NCI-H1417 treated with DMSO at 0.1 percent for 48 hours (cell line): ENCODE data around the gene CLDN16.

Experiments
- DNase-seq: peaks from one replicate; lab custom pipeline; 2025; lab: John Stamatoyannopoulos, UW

Gene CLDN16, protein sequence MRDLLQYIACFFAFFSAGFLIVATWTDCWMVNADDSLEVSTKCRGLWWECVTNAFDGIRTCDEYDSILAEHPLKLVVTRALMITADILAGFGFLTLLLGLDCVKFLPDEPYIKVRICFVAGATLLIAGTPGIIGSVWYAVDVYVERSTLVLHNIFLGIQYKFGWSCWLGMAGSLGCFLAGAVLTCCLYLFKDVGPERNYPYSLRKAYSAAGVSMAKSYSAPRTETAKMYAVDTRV

DNA sequence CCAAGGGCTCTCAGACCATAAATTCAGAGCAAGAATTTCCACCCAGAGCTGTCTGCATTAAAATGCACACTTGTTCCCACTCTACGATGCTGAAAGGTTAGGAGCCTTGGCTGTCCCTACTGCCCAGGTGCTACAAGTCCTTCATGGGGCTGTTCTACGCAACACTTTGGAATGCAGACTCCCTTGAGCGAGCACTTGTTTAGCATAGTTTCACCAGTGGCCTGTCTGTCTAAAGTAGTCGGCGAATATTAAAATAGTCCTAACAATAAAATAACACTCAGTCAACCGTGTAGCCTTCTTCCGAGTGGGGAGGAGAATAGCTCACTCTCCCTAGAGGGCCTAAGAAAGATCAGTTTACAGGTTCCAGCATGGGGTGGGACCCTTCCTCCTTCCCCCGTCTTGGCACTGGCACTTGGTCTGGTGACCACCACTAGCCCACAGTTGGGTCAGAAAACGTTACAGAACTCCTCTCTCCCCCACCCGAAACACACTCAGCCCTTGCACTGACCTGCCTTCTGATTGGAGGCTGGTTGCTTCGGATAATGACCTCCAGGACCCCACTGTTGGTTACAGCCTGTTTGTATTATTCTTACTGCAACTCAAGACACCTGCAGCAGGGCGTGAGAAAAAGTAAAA, at the start of gene CLDN16:
Gene CLDN16 (plus strand): TSS at position 586 of the 636 bp plus-strand sequence. CDS start 167 bp downstream, outside the sequence.
- no peak for DNase-seq

DNA sequence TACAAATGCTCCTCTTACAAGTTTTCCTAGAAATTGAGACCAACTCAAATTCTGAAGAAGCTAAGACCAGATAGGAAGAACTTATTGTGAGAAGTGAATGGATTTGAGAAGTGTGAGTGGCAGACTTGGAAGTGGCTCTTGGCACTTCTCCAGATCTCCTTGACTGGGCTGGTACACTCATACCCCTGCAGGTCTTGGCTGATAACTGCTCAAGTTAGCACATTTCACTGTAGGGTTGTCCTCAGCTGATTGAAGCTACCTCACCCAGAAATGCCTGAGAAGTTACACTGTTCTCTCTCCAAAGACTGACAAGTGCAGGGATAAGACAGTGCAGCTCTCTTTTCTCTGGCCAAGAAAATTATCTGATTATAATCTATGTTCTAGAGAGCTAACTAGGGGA, 49.2 kb upstream of the CLDN16 start:
- DNase-seq = no peak

DNA sequence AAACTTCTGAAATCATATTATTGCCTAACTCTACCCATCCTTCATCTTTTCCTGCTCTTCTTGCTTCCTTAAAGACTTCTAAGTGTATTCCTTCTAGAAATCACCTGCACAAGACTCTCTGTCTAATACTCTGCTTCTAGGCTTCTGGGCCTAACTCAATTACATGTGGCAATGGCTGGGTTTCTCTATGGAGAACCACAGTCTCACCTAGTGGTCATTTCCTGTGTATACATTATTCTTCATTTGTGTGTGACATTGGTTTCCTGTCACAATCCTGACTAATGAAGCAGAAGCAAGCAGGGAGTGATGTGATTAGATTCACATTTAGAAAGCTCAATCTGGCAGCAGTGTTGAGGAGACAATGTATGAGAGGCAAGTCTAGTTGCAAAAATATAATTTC, 48.8 kb upstream of the CLDN16 start:
- DNase-seq = no peak

DNA sequence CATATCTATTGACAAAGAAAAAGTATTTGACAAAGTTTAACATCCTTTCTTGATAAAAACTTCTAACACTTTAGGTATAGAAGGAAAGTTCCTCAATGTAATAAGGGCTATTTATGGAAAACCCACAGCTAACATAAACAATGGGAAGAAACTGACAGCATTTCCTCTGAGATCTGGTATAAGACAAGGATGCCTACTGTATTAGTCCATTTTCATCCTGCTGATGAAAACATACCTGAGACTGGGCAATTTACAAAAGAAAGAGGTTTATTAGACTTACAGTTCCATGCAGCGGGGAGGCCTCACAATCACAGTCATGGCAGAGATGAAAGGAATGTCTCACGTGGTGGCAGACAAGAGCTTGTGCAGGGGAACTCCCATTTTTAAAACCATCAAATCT, 47.9 kb upstream of the CLDN16 start:
- no peak for DNase-seq

DNA sequence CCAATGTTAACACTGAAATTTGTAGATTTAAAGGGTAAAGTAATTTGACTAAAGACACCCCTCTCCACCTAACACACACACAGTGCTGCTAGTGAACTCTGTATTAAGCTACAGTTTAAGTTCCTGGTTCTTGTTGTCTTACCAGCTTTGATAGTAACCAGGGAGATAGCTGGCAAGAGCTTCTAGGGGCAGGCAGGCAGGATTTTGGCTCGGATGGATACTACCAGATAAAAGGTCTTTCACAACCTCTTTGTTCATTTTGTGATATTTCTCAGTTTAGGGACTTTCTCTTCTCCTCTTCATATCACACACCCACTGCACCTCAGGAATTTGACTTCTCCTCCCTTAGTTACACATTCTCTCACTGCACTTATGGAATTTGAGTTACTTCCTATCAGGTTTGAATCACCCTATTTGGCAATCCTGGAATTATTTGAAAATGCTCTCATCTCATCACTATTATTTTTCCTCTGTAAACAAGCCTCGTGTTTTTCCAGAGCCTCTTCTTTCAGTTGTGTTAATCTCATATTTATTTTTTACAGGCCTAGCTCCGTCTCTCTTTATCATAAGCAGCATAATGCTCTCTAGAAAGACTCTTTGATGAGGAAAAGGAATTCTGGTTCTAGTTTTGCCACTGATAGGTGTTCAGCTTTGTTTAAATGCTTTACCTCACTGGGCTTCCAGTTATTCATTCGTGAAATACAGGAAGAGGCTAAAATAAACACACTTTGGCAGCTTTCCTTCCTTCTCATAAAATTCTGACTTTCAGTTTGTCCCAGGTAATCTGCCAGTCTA, 42.7 kb upstream of the CLDN16 start:
- no peak for DNase-seq

DNA sequence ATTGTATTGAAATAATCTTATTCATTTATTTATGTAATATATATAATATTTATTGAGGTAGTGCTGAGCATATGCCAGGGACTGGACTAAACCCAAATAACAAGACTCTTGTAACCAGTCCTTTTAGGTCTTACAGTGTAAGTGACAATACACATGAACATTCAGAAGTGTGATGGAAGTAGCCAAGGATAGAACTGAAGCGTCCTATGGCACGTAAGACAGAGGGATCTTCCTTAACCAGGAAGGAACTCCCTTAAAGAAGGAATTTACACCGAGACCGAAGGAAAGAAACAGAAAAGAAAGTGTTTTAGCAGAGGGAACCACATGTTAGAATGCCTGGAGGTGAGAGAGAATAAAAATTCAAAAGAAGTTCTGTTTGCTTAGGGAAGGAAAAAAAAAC, 42.1 kb upstream of the CLDN16 start:
- no peak for DNase-seq

DNA sequence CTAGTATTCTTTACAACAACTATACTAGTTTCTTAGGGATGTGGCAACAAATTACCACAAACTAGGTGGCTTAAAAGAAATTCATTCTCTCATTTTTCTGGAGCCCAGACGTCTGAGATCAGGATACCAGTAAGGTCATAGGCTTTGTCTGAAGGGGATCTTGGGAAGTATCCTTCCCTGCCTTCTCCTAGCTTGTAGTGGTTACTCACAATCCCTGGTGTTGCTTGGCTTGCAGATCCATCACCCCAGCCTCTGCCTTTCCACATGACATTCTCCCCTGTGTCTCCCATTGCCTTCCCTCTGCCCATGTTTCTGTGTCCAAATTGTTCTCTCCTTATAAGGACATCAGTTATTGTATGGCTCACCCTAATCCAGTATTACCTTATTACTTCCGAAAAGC, 41.4 kb upstream of the CLDN16 start:
- DNase-seq = no peak

DNA sequence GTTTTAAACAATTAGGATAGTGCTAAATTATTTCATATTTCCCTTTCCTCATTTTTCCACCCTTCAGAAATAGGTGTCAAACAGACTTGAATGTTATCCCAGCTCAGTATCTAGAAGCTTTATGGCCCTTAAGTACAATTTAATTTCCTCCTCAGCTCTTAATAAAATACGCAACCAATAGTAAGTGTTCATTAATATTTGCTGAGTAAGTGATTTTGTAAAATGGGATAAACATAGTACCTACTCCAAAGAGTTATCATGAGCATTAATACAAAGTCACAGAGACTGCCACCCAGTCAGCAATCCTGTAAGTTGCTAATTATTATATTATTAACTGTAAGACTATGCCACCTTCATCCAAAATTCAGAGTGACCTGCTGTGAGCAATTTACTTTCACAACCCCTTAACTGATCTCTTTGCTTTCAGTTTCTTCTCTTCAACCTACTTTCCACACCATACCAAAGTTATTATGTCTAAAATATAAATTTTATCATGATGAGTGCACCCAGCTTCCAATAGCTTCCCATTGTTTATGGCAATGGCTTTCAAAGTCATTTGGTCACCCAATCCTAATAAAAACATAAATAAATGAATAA, 35.0 kb upstream of the CLDN16 start:
- no peak for DNase-seq

DNA sequence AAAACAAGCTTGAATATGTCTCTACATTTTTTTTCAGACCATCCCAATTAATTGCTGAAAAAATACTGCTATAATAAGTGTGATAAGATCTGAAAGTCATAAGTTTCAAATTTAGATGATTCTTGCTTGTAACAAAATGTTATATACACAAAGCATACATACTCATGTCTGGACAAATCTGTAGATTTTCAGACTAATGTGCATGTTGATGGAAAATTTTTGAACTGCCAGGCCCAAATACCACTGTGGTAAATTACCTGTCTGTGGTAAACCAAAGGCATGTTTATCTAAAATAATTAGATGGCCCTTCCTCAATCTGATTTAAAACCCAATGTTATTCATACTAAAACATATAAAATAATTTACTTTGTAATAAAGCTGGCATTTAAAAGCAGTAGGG, 31.7 kb upstream of the CLDN16 start:
- no peak for DNase-seq

DNA sequence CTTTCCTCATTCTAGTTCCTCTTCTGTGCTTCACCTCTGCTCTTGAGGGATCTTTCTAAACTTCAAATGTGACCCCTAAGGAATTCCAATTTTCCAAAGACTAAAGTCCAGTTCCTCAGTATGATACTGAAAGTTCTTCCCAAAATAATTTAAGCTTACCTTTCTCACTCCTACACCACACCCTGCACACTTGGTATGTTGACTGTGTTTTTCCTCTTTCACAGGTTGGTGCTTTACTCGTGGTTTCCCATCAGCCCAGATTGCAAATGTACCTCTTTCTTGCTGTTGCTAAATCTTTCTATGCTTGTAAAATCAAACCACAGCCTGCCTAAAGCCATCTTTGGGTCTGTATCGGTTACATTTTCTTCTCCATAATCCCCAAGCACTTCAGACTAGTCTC, 30.5 kb upstream of the CLDN16 start:
- no peak for DNase-seq

DNA sequence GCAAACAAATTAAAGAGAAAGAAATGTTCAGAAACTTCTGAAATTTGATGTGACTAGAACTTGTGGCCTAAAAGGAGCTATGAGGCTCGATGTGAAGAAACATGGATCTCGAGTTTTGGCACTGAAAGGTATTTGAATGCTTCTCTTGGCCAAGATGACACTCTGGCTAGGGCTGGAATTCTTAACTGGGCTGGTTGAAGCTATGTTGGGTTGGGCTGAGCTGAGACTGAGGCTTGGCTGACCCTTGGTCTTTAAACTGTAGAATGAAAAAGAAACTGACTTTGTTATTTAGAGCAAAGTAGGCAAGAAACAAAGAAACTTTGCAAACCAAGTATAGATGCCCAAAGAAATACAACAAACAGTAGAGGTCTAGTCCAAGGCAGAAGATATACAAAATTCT, 28.1 kb upstream of the CLDN16 start:
- DNase-seq = no peak

DNA sequence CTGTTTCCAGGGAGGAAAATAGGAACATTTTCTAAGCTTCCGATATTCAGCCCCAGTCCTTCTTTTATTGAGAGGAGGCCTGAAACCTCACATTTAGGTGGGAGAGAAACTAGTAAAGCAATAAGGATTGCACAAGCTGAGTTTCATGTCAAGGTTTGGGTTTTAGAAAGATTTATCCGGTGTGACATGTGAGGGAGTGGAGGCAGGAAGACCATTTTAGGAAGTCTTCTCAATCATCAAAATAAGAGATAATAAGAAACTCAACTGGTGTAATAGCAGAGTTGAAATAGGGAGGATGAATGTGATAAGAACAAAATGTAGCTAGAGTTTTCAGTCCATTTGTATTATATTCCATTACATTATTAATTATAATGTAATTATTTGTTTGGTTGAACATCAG, 27.7 kb upstream of the CLDN16 start:
- DNase-seq = no peak

DNA sequence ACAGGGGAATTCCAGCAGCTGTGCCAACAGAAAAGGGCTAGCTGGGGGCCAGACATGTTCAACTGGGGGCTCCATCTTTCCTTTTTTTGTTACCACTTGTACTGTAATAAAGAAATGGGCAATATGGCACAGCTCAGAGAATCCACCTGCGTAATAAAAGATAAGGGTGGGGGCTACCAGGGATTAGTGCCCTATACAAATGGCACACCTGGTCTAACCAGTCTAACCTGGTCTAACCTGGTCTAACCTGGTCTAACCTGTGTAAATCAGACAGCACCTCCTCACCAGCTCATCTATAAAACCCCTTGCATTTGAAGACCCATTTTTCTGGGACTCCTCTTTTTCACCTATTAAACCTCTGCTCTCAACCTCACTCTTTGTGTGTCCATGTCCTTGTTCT, 26.2 kb upstream of the CLDN16 start:
- DNase-seq = no peak

DNA sequence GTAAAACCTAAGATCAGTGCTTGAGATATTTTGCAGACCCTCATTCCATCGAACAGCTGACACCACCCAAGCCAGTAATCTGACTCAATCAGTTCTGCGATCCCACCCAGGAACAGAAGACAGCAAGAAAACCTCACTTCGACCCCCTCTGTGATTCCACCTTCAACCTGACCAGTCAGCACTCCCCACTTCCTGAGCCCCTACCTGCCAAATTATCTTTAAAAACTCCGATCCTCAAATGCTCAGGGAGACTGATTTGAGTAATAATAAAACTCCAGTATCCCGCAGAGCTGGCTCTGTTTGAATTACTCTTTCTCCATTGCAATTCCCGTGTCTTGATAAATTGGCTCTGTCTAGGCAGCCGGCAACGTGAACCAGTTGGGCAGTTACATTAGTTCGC, 25.7 kb upstream of the CLDN16 start:
- no peak for DNase-seq

DNA sequence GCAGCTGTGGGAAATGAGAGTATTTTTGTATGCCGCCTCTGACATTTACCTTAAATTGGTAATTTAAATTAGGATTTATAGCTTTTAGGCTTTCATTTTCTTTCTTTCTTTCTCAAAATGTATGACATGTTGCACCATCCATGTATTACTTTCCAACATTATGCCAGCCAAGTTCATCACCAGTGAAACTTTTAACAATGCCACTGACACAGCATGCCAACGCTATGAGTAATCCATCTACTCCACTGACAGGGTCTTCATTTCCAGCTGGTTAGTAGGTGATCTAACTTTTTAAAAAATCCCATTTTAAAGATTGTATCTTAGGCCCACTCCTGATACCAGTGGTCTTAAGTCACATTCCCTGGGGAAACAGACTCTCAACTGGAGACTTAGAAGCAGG, 21.8 kb upstream of the CLDN16 start:
- no peak for DNase-seq

DNA sequence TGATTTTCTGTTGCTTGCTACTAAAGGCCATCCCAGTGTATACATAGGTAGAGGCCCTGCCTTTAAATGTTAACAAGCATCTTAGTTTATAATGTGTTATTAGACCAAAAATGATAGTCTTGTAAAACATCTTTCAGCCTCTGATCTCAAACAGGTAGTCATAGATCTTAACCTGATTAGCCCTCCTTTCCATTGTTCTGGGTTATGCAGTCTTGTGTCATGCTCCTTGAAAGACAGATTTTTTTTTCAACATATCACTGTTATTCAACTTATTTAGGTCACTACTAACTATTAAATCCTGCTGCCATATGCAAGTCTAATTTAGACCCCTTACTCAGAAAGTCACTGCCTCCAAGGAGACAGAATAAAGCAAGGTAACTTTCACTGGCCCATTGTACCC, 19.1 kb upstream of the CLDN16 start:
- DNase-seq = no peak

DNA sequence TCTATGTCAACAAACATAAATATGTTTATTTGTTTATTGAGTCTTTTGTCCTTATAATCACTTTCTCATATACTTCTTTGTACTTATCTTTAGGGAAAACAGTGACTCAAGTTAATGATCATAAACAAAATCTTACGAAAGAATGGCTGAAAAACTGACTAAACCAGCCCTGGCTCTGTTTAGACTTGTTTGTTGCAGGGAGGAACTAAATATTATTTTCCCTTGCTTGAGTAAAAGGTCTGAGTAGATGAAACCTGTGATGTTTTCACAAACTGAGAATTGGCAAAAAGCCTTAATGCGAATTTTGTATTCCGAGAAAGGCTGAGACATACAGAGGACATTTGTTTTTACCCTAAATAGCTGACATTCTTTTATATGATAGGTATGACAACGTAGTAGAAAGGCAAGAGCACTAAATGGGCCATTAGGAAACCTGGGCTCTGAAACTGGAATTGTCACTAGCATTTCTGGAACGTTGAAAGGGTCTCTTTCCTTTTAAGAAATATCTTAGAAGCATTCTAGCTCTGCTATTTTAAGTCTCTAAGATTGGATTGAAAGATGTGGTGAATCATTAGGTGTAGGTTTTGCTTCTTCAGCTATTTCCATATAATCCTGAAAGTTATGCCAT, 18.2 kb upstream of the CLDN16 start:
- no peak for DNase-seq

DNA sequence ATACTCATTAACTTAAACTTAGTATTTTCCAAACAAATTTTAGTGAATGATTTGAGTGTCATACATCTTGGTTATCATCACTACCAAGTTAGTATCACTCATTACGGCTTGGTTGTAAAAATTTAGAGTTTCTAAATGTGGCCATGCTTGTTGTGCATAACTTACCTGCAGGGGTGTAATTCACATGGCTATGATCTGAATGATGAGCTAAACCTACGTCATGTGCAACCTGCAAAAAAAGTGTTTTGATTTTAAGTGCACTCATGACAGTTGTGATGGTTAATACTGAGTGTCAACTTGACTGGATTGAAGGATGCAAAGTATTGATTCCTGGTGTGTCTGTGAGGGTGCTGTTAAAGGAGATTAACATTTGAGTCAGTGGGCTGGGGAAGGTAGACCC, 17.6 kb upstream of the CLDN16 start:
- no peak for DNase-seq

DNA sequence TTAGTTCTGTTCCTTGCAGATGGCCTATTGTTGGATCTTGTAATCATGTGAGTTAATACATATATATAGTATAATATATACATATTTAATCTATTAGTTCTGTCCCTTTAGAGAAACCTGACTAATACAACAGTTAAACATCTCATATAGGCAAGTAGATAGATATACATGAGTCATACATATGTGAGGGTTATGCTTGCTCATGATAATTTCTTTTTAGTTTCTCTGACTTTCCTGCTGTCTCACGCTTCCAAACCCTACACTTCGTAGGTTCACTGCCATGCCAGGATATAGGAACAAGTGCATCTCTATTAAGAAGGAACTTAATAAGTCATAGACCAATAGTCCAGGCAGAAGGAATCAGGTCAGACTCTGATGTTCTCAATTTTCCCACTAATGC, 16.8 kb upstream of the CLDN16 start:
- DNase-seq = no peak

DNA sequence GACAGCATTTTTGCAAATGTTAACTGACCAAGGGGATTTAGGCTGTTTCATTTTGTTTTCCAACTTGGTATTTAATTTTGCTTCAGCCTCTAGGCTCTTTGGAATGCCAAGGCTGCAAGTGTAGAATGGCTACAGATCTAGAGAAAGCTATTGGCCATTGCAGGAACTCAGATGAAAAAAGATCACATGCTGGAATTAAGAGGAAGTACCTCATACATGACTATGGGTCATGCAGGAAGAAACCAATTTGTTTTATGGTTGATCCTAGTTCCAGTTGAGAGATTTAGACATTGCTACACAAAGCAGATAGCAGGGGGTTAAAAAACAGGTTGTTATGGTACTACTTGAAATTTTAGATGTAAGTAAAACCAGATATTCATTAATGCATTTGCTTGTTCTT, 12.7 kb upstream of the CLDN16 start:
- no peak for DNase-seq

DNA sequence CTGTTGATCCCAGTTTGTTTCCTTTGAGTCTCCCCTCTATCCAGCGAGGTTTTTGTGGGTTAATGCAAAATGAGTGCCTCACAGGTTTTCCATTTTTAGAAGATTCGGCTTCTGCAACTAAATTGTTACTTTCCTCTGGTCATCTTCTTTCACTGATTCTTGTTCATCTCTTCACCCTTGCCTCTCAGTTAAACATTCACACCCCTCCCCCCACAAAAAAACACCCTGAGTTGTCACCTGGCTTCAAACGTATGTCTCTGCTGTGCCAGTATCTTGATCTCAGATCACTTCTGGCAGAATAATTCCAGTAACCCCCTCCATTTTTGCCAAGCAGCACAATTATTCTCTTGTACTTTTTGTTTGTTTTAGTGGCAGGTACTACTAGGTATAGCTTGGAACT, 12.3 kb upstream of the CLDN16 start:
- DNase-seq = no peak

DNA sequence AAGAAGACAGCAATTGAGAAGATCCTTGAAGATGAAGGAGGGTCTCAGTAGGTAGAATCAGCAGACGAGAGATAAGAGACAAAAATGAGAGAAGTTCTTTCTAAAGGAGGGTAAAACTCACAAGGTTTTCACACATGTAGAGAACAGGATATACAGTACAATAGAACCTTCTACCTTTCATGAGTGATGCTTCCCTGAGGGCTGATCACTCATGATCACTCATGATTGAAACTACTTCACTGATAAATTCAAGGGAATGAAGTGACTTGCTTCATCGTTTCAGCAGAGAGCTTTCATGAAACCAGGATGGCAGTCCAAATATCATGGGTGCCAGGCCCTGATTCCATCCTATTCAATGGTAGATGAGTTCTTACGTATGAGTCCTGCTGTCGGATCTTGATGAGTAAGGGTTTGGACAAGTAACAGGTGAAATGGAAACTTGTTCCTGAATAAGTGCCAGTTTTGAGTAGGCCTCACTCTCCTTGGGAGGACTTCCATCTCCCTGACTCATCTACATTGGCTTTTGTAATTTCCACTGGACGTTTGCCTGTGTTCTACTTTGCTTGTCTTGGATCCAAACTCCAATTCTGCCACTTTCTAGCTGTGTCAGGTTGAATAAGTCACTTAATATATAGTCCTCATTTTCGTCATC, 9.6 kb upstream of the CLDN16 start:
- no peak for DNase-seq
